ENCODE results near the gene IPO5.

Gene IPO5

GRCh38 chr13:98071316-98071715 is 117.8 kb downstream of the IPO5 start:
- TF ChIP-seq CTCF (IDR thresholded peaks at IDR 0.05), result no peak

- no peak for TF ChIP-seq CTCF (IDR thresholded peaks at IDR 0.05)
These were observed 119.0 kb downstream of the IPO5 start for GRCh38 chr13:98072476-98072875.
